ENCODE measurements around the gene CACNB3. TPM values are rescaled to one million over a fixed set of nuclear protein-coding genes. Genes with fewer than 3 reads are reported as not detected.
A peak's percentile ranks its signal among the peaks of the same experiment; 100 is the strongest.

The CACNB3 gene
- total and polyA plus RNA-seq, 2 of the 13 experiments (the other 11 are each of a cell fraction or from before 2014, with no cell fraction given) = 0.29 to 0.54 TPM

- TF ChIP-seq GMEB1 (CRISPR knock-in tag; IDR thresholded peaks at IDR 0.05; ENCODE audit: borderline replicate concordance) (no peak; the same call in 1 of the 2 replicates), ZFP1 (CRISPR knock-in tag; IDR thresholded peaks at IDR 0.05) (no peak), NONO (IDR thresholded peaks at IDR 0.05) (no peak), NONO (CRISPR knock-in tag; conservative IDR thresholded peaks at IDR 0.05) (peak; percentile 59), ZNF850 (CRISPR knock-in tag; conservative IDR thresholded peaks at IDR 0.05) (no peak), HINFP (CRISPR knock-in tag; IDR thresholded peaks at IDR 0.05; ENCODE audit: low read depth) (no peak; the same call in 1 of the 2 replicates), ZNF773 (CRISPR knock-in tag; IDR thresholded peaks at IDR 0.05; ENCODE audit: borderline replicate concordance) (no peak), CERS6 (CRISPR knock-in tag; IDR thresholded peaks at IDR 0.05) (0 out of 2 replicates have a peak, but pooled peaks have one; percentile 44), ZNF709 (CRISPR knock-in tag; IDR thresholded peaks at IDR 0.05) (0 out of 2 replicates have a peak, but pooled peaks have one; percentile 0), CAMTA2 (CRISPR knock-in tag; IDR thresholded peaks at IDR 0.05; ENCODE audit: borderline replicate concordance) (peak; percentile 76; the same call in 1 of the 2 replicates), ZNF230 (CRISPR knock-in tag; IDR thresholded peaks at IDR 0.05) (0 out of 2 replicates have a peak, but pooled peaks have one; percentile 13), ZNF549 (CRISPR knock-in tag; IDR thresholded peaks at IDR 0.05) (no peak), ZFX (CRISPR knock-in tag; IDR thresholded peaks at IDR 0.05; ENCODE audit: low read depth) (peak; percentile 32; the same call in 1 of the 2 replicates), TAF15 (IDR thresholded peaks at IDR 0.05; ENCODE audit: low read depth, low read length, poor library complexity, severe bottlenecking) (peak; percentile 5), BCL6 (CRISPR knock-in tag; IDR thresholded peaks at IDR 0.05) (peak; percentile 51), KMT2A (CRISPR knock-in tag; IDR thresholded peaks at IDR 0.05) (peak; percentile 71; the same call in 1 of the 2 replicates), MTERF4 (CRISPR knock-in tag; IDR thresholded peaks at IDR 0.05) (peak; percentile 62; the same call in 1 of the 2 replicates)
Observed at GRCh38 chr12:48814262-48815125, 3.8 kb upstream of the CACNB3 start (continued).
